ENCODE results near the gene RERE. TPM values are rescaled to one million over a fixed set of nuclear protein-coding genes. Genes with fewer than 3 reads are reported as not detected.

RERE gene
- total RNA-seq, 1 experiment from 2014 or later = 7.2 TPM

DNA sequence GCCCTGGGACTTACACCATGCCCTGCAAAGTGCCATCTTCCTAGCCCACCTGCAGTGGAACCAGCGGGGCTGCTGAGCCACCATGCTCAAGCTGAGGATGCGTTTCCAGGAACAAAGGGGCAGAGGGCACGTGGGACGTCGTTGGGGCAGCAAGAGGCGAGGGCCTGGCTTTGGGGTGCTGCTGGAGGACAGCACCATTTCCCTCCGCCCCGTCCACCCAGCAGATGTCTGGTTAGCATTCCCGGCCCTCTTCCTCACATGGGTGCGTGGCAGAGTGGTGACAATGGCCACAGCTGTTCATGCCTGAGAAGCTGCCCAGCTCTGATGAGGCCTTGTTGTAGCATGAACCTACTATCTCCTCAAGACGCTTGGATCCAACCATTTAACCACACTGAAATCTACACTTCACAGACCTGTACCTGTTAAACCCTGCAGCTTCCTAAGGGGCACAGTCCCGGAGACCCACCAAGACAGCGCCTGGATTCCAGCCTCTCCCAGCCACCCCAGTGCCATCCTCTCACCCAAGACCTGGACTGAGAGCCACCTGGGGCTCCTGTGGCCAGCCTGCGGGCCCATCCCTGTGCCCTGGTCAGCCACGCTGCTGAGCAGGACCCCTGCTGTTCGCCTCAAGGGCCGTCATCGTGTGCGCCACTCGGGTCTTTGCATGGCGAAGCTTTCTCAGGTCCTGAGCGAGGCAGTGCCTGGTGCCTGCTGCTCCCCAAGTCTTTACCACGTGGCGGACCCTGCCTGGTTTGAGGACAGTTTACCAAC is 466.3 kb downstream of the RERE start:
- Histone ChIP-seq H3K36me3 (peaks cover 16% of the 10 kb centered on the region), H3K4me3 (no peak overlapping the region), H3K27me3 (no peaks in the 10 kb centered on the region), H3K9me3 (no peaks in the 10 kb centered on the region)
- DNase-seq = no peak

DNA sequence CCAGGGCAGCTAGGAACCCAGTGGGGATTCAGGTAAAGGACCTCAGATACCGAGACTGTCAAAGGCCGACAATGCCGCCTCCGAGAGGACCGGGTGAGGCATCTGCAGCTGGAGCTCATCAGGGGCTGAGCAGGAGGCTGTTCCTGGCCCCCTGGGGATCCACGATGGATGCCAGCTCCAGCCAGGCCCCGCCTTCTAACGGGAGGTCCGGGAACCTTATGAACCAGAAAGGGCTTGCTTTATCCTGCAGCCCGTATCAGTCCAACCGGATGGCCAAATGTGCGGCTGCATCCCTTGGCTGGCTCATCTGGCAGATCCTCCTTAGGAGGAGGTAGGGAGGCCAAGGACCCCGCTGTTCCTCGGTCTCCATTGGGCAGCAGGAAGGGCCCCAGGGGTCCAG is 467.5 kb downstream of the RERE start:
- no peak for DNase-seq
- no peak overlapping the region for H3K4me3 ChIP-seq
- H3K9me3 ChIP-seq = no peaks in the 10 kb centered on the region
- H3K36me3 ChIP-seq = peaks cover 14% of the 10 kb centered on the region
- H3K27me3 ChIP-seq = no peaks in the 10 kb centered on the region

DNA sequence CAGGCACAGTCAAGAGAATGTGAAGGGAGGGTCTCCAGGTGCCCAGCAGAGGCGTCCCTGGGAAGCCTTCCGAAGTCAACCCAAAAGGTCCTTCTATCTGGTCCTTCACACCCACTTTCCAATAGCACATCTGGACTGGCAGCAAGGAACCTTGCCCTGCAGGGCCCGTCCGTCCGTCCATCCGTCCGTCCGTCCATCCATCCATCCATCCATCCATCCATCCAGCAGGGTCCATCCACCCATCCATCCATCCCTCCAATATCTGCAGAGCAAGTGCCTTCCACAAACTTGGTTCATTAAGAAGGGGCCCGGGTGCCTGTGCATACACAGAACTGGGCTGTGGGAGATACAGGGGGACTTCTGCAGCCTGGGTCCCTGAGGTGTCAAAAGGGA is 468.0 kb downstream of the RERE start:
- Histone ChIP-seq H3K27me3 (no peaks in the 10 kb centered on the region), H3K4me3 (no peak overlapping the region), H3K36me3 (peaks cover 12% of the 10 kb centered on the region), H3K9me3 (no peaks in the 10 kb centered on the region)
- DNase-seq = no peak

DNA sequence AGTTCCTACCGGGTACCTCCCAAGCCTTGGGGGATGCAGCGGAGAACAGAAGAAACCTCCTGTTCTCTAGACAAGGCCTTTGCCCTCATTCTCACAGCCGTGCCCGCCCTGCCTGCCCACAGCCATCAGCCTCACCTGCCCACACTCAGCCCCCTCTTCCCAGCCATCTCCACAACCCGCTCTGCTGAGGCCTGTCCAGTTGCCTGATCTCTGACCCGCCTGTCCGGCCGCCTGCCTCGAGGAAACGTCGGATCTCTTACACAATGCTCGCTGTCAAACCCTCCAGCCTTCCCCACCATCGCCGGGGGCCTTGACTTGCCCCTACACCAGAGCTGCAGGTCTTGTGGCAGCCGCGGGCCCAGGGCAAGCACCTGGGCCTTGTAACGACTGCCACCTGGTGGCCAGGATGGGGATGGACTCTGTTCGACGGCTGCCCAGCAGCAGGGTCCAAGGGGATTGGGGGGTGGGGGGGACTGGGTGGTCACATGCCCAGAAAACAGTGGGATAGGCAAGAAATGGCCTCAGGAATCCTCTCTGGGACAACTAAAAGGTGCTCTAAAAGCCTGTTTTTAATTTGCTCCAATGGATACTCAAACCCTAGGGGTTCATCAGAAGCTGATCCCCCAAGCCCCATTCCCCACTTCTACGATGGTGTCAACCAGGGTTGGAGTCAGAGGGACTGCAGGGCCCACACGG is 468.5 kb downstream of the RERE start:
- Histone ChIP-seq H3K9me3 (no peaks in the 10 kb centered on the region), H3K36me3 (peaks cover 6% of the 10 kb centered on the region), H3K27me3 (no peaks in the 10 kb centered on the region), H3K4me3 (no peak overlapping the region)
- DNase-seq = peak; percentile 45

DNA sequence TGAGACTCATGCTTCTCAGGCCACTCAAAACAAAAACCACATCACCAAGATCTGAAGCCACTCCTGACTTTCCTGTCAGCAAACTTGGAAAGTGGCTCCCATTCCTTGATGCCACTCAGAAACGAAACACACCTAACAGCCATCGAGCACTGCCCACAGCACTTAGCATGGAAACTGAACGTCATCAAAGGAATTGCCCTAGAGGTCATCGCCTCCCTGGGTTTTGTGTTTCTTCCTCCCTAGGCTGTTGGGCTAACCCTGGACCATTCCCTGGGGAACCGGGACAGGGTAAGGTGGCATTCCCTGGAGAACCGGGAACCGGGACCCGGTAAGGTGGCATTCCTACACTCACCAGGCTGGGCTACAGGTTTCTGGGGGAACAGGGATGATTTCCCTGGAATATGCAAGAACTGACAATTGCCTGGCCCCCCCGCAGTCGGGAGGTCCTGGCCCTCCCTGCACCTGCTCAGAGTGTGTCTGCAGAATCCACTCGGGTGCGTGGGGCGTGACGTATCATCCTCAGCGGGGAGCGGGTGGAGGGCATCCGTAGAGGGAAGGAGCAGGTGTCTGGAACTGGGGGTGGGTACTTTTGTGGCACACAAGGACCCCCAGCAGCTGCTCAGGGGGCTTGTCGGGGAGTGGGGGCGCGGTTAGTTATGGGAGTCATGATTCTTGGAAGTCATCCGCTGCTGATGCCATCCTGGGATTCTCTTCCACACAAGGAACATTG is 469.2 kb downstream of the RERE start:
- DNase-seq = no peak
- H3K9me3 ChIP-seq = no peaks in the 10 kb centered on the region
- peaks cover 3% of the 10 kb centered on the region for H3K36me3 ChIP-seq
- no peak overlapping the region for H3K4me3 ChIP-seq
- no peaks in the 10 kb centered on the region for H3K27me3 ChIP-seq

- DNase-seq = no peak
- H3K27me3 ChIP-seq = no peaks in the 10 kb centered on the region
These were observed 469.8 kb downstream of the RERE start for GRCh38 chr1:8347635-8348034.

GRCh38 chr1:8345621-8346415 is 471.6 kb downstream of the RERE start:
- H3K36me3 ChIP-seq = no peaks in the 10 kb centered on the region
- H3K9me3 ChIP-seq = no peaks in the 10 kb centered on the region
- H3K27me3 ChIP-seq = no peaks in the 10 kb centered on the region
- no peak for DNase-seq
- no peak overlapping the region for H3K4me3 ChIP-seq

More at GRCh38 chr1:8347635-8348034, 469.8 kb downstream of the RERE start:
- Histone ChIP-seq H3K36me3 (peaks cover 3% of the 10 kb centered on the region; the same call in 1 of the 2 replicates), H3K9me3 (no peaks in the 10 kb centered on the region), H3K4me3 (no peak overlapping the region)

GRCh38 chr1:8344893-8345507 is 472.4 kb downstream of the RERE start:
- no peak for DNase-seq
- Histone ChIP-seq H3K36me3 (no peaks in the 10 kb centered on the region), H3K4me3 (no peak overlapping the region)

GRCh38 chr1:8343464-8344001 is 473.9 kb downstream of the RERE start:
- H3K36me3 ChIP-seq = no peaks in the 10 kb centered on the region
- H3K4me3 ChIP-seq = no peak overlapping the region
- no peaks in the 10 kb centered on the region for H3K27me3 ChIP-seq
- DNase-seq = peak; percentile 95
- H3K9me3 ChIP-seq = no peaks in the 10 kb centered on the region

More at GRCh38 chr1:8344893-8345507, 472.4 kb downstream of the RERE start:
- Histone ChIP-seq H3K9me3 (no peaks in the 10 kb centered on the region), H3K27me3 (no peaks in the 10 kb centered on the region)

- Histone ChIP-seq H3K36me3 (no peaks in the 10 kb centered on the region), H3K4me3 (no peak overlapping the region), H3K9me3 (no peaks in the 10 kb centered on the region), H3K27me3 (no peaks in the 10 kb centered on the region)
- DNase-seq = no peak
These were observed 474.4 kb downstream of the RERE start for GRCh38 chr1:8343044-8343443.

DNA sequence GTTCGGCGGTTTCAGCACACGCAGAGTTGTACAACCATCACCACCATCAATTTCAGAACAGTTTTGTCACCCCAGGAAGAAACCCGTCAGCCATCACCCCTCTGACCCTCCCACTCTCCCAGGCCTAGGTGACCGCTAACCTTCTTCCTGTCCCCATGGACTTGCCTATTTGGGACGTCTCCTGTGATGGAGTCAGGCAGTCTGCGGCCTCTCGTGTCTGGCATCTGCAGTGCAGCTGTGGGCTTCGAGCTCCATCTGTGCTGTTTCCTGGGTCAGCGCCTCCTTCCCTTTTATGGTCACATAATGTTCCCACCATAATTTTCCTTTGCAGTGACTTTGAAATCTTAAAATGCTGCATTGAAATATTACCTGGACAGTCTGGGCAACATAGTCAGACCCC is 475.1 kb downstream of the RERE start:
- Histone ChIP-seq H3K4me3 (no peak overlapping the region), H3K9me3 (no peaks in the 10 kb centered on the region), H3K27me3 (no peaks in the 10 kb centered on the region), H3K36me3 (no peaks in the 10 kb centered on the region)
- DNase-seq = no peak

DNA sequence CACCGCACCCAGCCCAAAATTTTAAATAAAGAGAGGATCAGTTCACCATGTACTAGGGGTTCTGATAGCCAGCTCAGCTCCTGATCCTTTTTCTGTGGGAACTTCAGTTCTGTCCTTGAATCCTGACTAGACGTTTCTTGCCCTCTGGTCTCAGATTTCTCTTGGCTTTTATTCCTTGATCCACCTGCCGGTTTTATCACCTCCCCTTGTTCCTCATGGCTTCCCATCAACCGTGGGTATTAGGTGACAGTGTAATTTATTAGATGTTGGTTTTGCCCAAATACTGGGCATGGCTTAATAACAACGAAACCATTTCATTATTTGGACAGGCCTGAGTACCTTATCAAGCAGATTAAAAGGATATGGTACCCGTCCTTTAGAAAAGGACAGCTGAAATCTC is 477.0 kb downstream of the RERE start:
- Histone ChIP-seq H3K9me3 (no peaks in the 10 kb centered on the region), H3K4me3 (no peak overlapping the region), H3K27me3 (no peaks in the 10 kb centered on the region), H3K36me3 (no peaks in the 10 kb centered on the region)
- DNase-seq = no peak

DNA sequence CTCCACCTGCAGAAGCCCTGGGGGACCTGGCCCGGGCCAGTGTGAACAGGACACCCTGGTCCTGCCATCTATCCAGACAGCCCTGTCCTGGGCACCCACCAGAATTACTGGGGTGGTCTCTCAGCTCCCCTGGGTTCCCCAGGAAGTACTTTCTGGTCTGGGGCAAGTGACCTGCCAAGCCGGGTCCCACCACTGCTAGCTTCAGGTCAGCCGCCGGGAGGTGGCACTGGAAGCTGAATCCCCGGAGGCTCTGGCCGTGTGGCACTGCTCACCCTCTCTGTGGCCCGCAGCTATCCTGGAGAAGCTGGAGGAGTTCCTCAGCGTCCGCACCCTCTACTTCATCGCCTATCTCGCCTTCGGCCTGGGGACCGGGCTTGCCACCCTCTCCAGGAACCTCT is 478.2 kb downstream of the RERE start:
- Histone ChIP-seq H3K9me3 (no peaks in the 10 kb centered on the region), H3K4me3 (no peak overlapping the region), H3K27me3 (no peaks in the 10 kb centered on the region), H3K36me3 (no peaks in the 10 kb centered on the region)
- no peak for DNase-seq

DNA sequence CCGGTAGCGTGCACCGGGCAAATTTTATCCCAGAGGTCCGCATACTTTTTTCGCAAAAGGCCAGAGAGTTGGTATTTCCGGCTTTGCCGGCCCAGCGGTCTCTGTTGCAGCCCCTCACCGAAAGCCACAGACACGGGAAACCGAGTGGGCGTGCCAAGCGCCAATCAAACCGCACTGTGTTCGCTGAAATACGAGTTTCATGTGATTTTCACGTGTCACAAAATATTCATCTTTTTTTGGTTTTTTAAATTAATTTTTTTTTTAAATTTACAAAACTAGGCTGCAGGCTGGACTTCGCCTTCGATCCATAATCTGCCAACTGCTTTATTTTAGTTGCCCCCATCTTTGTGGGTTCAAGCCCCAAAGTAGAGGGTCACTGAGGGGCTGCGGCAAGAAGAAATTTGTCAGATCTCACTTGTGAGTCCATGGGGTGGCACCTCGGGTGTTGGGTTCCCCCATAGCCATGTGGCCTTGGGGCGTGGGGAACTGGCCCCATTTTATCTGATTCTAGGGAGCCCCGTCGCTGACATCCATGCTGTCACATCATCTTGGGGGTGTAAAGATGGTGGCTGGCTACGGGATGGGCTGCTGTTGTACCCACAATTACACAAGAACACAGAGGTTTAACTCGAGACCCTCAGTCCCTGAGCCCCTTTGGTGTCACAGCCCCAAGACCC is 478.8 kb downstream of the RERE start:
- H3K4me3 ChIP-seq = no peak overlapping the region
- no peaks in the 10 kb centered on the region for H3K9me3 ChIP-seq
- H3K36me3 ChIP-seq = no peaks in the 10 kb centered on the region
- no peak for DNase-seq
- H3K27me3 ChIP-seq = no peaks in the 10 kb centered on the region

- H3K4me3 ChIP-seq = no peak overlapping the region
- no peaks in the 10 kb centered on the region for H3K9me3 ChIP-seq
- no peaks in the 10 kb centered on the region for H3K36me3 ChIP-seq
- no peaks in the 10 kb centered on the region for H3K27me3 ChIP-seq
- DNase-seq = no peak
These were observed 479.5 kb downstream of the RERE start for GRCh38 chr1:8337776-8338525.

All from MG63 (cell line).